Transverse colon (tissue), 4 donors: Measurements from ENCODE around the gene ABCB11. TPM values are rescaled to one million over a fixed set of nuclear protein-coding genes. Genes with fewer than 3 reads are reported as not detected.

Source experiments
- DNase-seq: peaks from one replicate; pipeline ENCODE4 v3.0.0-alpha.2; 2019
- H3K27ac ChIP-seq, 4 donors: fragments of 200-600 bp; sonication (generic); 2 replicates each; pipeline ENCODE4 v1.5.1; 2016 to 2018; ENCODE audit warnings: inconsistent platforms in 4 of 4
- H3K27me3 ChIP-seq: fragments of 200-600 bp; sonication (generic); 2 replicates; pipeline ENCODE4 v1.5.1; 2017; ENCODE audit warnings: inconsistent platforms
- H3K36me3 ChIP-seq, 4 donors: fragments of 200-600 bp; sonication (generic); 2 replicates each; pipeline ENCODE4 v1.5.1; 2017 to 2019; ENCODE audit warnings: inconsistent platforms in 4 of 4
- H3K4me1 ChIP-seq, 4 donors: fragments of 200-600 bp; sonication (generic); 2 replicates each; pipeline ENCODE4 v1.5.1; 2017 to 2020; ENCODE audit warnings: inconsistent platforms in 4 of 4
- H3K4me3 ChIP-seq, 4 donors: fragments of 200-600 bp; sonication (generic); 1 replicate in 1 of 4; 2 replicates in 3 of 4; pipeline versions ENCODE4 v1.5.1 to v1.6.1; 2017 to 2019; ENCODE audit warnings: inconsistent platforms in 4 of 4
- H3K9me3 ChIP-seq, 2 donors: fragments of 200-600 bp; sonication (generic); 2 replicates each; pipeline ENCODE4 v1.5.1; 2017 to 2019; ENCODE audit warnings: inconsistent platforms in 2 of 2
- EP300 ChIP-seq: sonication (generic); formaldehyde crosslinking; IDR thresholded peaks from one replicate; pipeline ENCODE4 v1.6.1; 2017; ENCODE audit warnings: antibody characterized with exemption, low read depth
- POLR2A ChIP-seq: fragments of 450-650 bp; IDR thresholded peaks from one replicate; pipeline ENCODE4 v1.6.1; 2016; ENCODE audit warnings: antibody characterized with exemption, mild to moderate bottlenecking, moderate library complexity
- POLR2AphosphoS5 ChIP-seq, 3 donors: sonication (generic); formaldehyde crosslinking; IDR thresholded peaks; one replicate each; pipeline ENCODE4 v1.6.1; 2016; ENCODE audit warnings: antibody characterized with exemption in 3 of 3
- WGBS, 2 donors: methylation state at CpG; one replicate each; pipeline ENCODE4 v1.1.5; 2018; ENCODE audit warnings: low coverage in 1 of 2; 5-methylcytosine and 5-hydroxymethylcytosine counted together
- in situ Hi-C, 4 donors: fragments of 200-750 bp; cut with MboI; loops; one replicate each; pipeline versions ENCODE4 v1.15.0 to v1.15.1; 2017; ENCODE audit warnings: low sequenced_read_pairs in 3 of 4, low pct_ligation_motif_present in 1 of 4, low pct_unique_long_range_greater_than_20kb in 1 of 4
- intact Hi-C: fragments of 100-400 bp; cut with DNase I; formaldehyde crosslinking; loops from one replicate; pipeline ENCODE4 v1.15.1; 2023; ENCODE audit warnings: low total_unique reads
- total RNA-seq, 4 donors: library from RNA; depleted of rRNA; stranded (reverse); fragments of >200 nt; gene quantifications; one replicate each; pipeline ENCODE4 v1.1.0, GENCODE V29; 2016
- TF ChIP-seq, protein P1 (sequence below), 5 experiments: fragments of 200-600 bp in 3 of 5; fragments of 450-650 bp in 2 of 5; sonication (generic) in 3 of 5; IDR thresholded peaks; 1 replicate in 2 of 5; 2 replicates in 3 of 5; pipeline ENCODE4 v1.5.1; 2016 to 2017; ENCODE audit warnings: antibody characterized with exemption in 5 of 5, inconsistent platforms in 3 of 5, mild to moderate bottlenecking in 2 of 5, moderate library complexity in 1 of 5

The ABCB11 gene
- total RNA-seq, 4 donors from 2014 or later, result 4.8 to 41.8 (median 14.8) TPM

DNA sequence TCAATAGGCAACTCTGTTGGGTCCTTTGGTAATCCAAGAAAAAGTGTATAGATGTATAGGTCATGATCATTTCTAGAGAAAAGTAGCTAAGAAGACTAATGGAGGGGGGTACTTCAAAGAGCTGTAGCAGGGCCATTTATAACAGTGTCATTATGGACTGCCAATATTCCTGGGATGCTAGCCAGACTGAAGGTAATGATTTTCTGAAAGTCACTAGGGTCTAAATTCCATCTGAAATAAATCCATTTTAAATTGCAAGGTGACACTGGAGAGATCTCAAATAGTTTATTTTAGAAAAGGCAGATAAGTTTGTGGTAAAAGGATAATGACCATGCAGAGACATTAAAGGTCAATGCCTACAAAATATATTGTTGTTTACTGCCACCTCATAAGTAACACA lies 136.4 kb downstream of the ABCB11 start:
- TF ChIP-seq EP300, result no peak
- TF ChIP-seq, protein P1, sequence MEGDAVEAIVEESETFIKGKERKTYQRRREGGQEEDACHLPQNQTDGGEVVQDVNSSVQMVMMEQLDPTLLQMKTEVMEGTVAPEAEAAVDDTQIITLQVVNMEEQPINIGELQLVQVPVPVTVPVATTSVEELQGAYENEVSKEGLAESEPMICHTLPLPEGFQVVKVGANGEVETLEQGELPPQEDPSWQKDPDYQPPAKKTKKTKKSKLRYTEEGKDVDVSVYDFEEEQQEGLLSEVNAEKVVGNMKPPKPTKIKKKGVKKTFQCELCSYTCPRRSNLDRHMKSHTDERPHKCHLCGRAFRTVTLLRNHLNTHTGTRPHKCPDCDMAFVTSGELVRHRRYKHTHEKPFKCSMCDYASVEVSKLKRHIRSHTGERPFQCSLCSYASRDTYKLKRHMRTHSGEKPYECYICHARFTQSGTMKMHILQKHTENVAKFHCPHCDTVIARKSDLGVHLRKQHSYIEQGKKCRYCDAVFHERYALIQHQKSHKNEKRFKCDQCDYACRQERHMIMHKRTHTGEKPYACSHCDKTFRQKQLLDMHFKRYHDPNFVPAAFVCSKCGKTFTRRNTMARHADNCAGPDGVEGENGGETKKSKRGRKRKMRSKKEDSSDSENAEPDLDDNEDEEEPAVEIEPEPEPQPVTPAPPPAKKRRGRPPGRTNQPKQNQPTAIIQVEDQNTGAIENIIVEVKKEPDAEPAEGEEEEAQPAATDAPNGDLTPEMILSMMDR (IDR thresholded peaks at IDR 0.05), result no peak
- TF ChIP-seq POLR2AphosphoS5 (IDR thresholded peaks at IDR 0.05), result no peak
- no peak for TF ChIP-seq POLR2A
- H3K4me1 ChIP-seq, result peaks cover 0 to 7% (median 4%) of the 10 kb centered on the region in 4 donors
- H3K36me3 ChIP-seq, result no peaks in the 10 kb centered on the region
- intact Hi-C loops (no loop called here), in situ Hi-C loops (no loop called here)
- H3K27ac ChIP-seq, result no peak overlapping the region
- no peak for DNase-seq
- no peaks in the 10 kb centered on the region for H3K27me3 ChIP-seq
- H3K4me3 ChIP-seq, result no peak overlapping the region
- H3K9me3 ChIP-seq, result no peaks in the 10 kb centered on the region

DNA sequence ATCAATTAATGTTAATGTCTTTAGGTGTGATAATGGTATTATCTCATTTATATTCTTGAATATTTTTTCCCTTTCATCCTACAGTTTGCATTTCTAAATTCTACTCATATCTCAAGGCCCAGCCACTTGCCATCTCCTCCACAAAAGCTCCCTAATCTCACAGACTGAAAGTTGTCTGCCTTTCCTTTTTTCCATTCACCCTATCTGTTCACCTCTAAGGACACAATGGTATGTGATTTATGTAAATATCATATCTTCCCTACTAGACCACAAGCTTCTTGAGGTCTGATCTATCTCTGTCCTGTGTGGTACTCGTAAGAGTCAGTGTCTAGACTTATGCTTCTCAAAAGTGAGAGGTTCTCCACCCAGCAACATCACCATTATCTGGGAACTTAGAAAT lies 137.0 kb downstream of the ABCB11 start:
- in situ Hi-C loops, result no loop called here
- intact Hi-C loops, result no loop called here

DNA sequence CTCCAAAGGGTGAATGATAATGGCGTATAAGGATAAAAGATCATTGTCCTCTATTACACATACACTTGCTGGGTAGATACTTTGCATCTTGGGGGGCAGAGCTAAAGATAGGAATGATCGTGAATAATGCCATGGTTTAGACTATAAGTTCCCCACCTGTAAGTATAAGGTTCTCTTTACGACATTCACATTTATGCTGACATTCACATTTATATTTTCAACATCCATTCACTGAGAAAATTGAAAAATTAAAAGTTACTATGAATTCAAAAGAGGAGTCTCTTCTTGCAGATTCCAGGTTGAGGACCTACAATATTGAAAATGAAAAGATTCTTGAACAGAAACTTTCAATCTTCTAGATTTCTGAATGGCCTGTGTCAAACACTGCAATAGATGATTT lies 138.8 kb downstream of the ABCB11 start:
- in situ Hi-C loops (no loop called here), intact Hi-C loops (no loop called here)
- WGBS, 2 donors, result 62 to 94% methylated on average over 3 of the region's 3 CpGs
- TF ChIP-seq POLR2A (no peak), POLR2AphosphoS5 (IDR thresholded peaks at IDR 0.05) (no peak), EP300 (no peak)
- TF ChIP-seq, protein P1 (IDR thresholded peaks at IDR 0.05), result no peak
- H3K27ac ChIP-seq, result no peak overlapping the region
- H3K4me3 ChIP-seq, result no peak overlapping the region
- H3K36me3 ChIP-seq, result no peaks in the 10 kb centered on the region
- H3K27me3 ChIP-seq, result no peaks in the 10 kb centered on the region
- peaks cover 0 to 12% (median 7%) of the 10 kb centered on the region in 4 donors for H3K4me1 ChIP-seq
- H3K9me3 ChIP-seq, result no peaks in the 10 kb centered on the region
- no peak for DNase-seq

More for the DNA sequence above, 137.0 kb downstream of the ABCB11 start:
- no peak for TF ChIP-seq POLR2A
- no peak for TF ChIP-seq POLR2AphosphoS5 (IDR thresholded peaks at IDR 0.05)
- TF ChIP-seq EP300, result no peak
- TF ChIP-seq, protein P1 (IDR thresholded peaks at IDR 0.05), result no peak
- no peaks in the 10 kb centered on the region for H3K36me3 ChIP-seq
- H3K4me1 ChIP-seq, result peaks cover 0 to 12% (median 7%) of the 10 kb centered on the region in 4 donors
- no peaks in the 10 kb centered on the region for H3K9me3 ChIP-seq
- no peak for DNase-seq
- H3K4me3 ChIP-seq, result no peak overlapping the region
- H3K27me3 ChIP-seq, result no peaks in the 10 kb centered on the region
- 67 to 100% methylated on average over 1 of the region's 1 CpG for WGBS, 2 donors
- H3K27ac ChIP-seq, result no peak overlapping the region

DNA sequence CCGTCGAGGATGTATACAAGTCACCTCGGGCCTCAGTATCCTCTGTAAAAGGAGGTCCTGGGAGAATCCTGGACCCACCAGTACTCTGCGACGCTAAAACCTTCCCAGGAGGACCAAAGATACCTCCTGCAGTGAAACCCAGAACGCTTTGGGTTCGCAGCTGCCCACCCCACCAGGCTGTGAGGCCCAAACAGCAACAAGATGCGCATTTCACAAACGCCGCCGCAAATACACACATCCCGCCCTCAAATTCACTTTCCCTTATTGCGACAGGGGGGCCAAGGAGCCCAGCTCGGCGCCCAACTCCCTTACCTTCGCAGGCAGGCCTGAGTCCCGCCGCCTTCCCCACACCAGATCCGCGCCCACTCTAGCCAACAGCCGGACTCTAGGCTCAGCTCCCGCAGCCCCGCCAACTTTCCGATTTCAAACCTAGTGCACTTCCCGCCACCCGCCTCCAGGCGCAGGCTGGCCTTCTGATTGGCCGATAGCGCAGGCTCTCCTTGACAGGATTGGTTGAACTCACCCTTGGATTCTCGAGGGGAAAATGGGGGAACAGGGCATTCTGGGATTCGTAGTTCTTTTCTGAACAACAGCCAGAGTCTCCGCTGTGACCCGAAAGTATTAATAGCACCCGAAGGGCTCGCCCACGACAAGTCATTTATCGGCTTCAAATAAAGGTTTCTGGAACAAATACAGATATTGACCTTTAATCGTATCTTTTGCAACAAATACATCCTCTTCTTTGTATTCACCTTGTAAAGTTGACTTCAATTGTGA lies 140.9 kb downstream of the ABCB11 start, which contains the start of gene SPC25:
Gene SPC25 (minus strand): TSS at position 425 of the 777 bp plus-strand sequence. CDS start 911 bp downstream, outside the sequence.
- in situ Hi-C loops (no loop called here), intact Hi-C loops (no loop called here)
- 1 to 3% methylated on average over 4 to 38 of the region's 38 CpGs for WGBS, 2 donors
- Histone ChIP-seq H3K27me3 (no peaks in the 10 kb centered on the region), H3K4me3 (peak within 1 kb of the TSS in 3 of 4 donors; percentile 42 to 69 (median 52)), H3K27ac (no peak within 1 kb of the TSS), H3K36me3 (no peaks in the 10 kb centered on the region), H3K4me1 (peaks cover 0 to 12% (median 7%) of the 10 kb centered on the region in 4 donors), H3K9me3 (no peaks in the 10 kb centered on the region)
- peak; percentile 88 for DNase-seq
- TF ChIP-seq, protein P1 (IDR thresholded peaks at IDR 0.05), result peak in 2 of 5 experiments; percentile 41 to 47
- TF ChIP-seq EP300 (no peak), POLR2A (no peak)
